Activated T-helper 1 cell treated with anti-CD3 and anti-CD28 coated beads, Interleukin-12 subunit alpha, Interleukin-12 subunit beta, Interleukin-2, Interleukin-4 antibody, amounts not matched to agents 30 ng/mL and 10 ng/mL and 1 ng/mL, durations not matched to agents 14 hours and 24 hours and 36 hours (primary cell): Measurements from ENCODE around the gene ENTPD8. TPM values are rescaled to one million over a fixed set of nuclear protein-coding genes. Genes with fewer than 3 reads are reported as not detected.
"Not testable (repeated sequence)": the region's sequence is repeated elsewhere in the genome, so short reads cannot be mapped to it uniquely, and the experiment has no call there.

Experiments
- DNase-seq: peaks from one replicate; pipeline ENCODE4 v3.0.0; 2021; ENCODE audit warnings: low spot score
- H3K27ac Mint-ChIP-seq: one replicate; pipeline ENCODE4 v1.8.0; 2021; ENCODE audit warnings: mild to moderate bottlenecking, mixed read lengths
- H3K27me3 Mint-ChIP-seq: one replicate; pipeline ENCODE4 v1.8.0; 2022; ENCODE audit warnings: mild to moderate bottlenecking, moderate library complexity, mixed read lengths; ENCODE audit not compliant: insufficient read depth
- H3K36me3 Mint-ChIP-seq: one replicate; pipeline ENCODE4 v1.8.0; 2021; ENCODE audit warnings: low read depth, mixed read lengths
- H3K4me1 Mint-ChIP-seq: one replicate; pipeline ENCODE4 v1.8.0; 2021; ENCODE audit warnings: low read depth, mixed read lengths
- H3K4me3 Mint-ChIP-seq: one replicate; pipeline ENCODE4 v1.8.0; 2021; ENCODE audit warnings: mild to moderate bottlenecking, moderate library complexity, mixed read lengths
- H3K9me3 Mint-ChIP-seq: one replicate; pipeline ENCODE4 v1.8.0; 2021; ENCODE audit warnings: mixed read lengths
- intact Hi-C: fragments of 100-400 bp; cut with micrococcal nuclease; formaldehyde crosslinking; loops from one replicate; pipeline ENCODE4 v1.15.1; 2024
- total RNA-seq: library from RNA; stranded (reverse); gene quantifications from 2 replicates; pipeline ENCODE4 v1.2.3, GENCODE V29; 2022

ENTPD8 gene
- total RNA-seq, 1 donor from 2014 or later: not detected

GRCh38 chr9:137466389-137467085 is 25.4 kb upstream of the ENTPD8 start:
- H3K4me3 Mint-ChIP-seq, H3K4me1 Mint-ChIP-seq, DNase-seq, H3K9me3 Mint-ChIP-seq, H3K27me3 Mint-ChIP-seq, intact Hi-C loops, H3K36me3 Mint-ChIP-seq: not testable (repeated sequence)
- H3K27ac Mint-ChIP-seq: peak overlapping the region; percentile 55

DNA sequence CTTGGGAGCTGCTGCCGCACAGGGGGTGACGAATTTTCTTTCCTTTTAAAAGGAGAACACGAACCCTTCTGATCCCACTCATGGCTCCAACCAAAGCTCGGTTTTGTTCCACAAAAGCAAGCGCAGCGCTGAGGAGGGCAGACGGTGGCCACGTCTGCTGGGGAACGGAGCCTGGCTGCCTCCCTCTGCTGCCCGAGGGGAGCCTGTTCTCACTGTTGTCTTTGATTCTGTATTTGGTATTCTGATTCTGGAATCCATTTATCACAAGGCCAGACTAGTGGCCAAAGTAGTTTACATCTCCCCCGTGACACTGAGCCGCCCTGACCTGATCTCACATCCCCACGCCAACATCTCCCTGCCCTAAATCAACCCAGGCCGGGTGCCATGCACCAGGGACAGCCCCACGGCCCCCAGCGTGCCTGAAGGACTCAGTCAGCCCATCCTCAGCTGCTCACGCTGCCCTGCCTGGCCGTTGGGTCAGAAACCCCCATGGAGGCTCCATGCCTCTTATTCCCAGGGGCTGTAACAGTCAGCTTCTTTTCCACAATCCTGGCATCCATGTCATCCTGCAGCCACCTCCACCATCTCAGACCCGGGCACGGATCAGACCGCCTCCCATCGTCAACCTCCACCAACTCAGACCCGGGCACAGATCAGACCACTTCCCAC is 24.7 kb upstream of the ENTPD8 start:
- Mint-ChIP-seq H3K4me3 (no peak overlapping the region), H3K9me3 (no peaks in the 10 kb centered on the region), H3K27me3 (peaks cover 6% of the 10 kb centered on the region)

GRCh38 chr9:137465000-137465719 is 24.0 kb upstream of the ENTPD8 start:
- intact Hi-C loops: no loop called here
- H3K9me3 Mint-ChIP-seq: no peaks in the 10 kb centered on the region
- H3K27ac Mint-ChIP-seq: no peak overlapping the region

More for the DNA sequence above, 24.7 kb upstream of the ENTPD8 start:
- H3K27ac Mint-ChIP-seq: peak overlapping the region; percentile 55
- H3K4me1 Mint-ChIP-seq: peaks cover 5% of the 10 kb centered on the region
- DNase-seq: no peak
- no peaks in the 10 kb centered on the region for H3K36me3 Mint-ChIP-seq
- intact Hi-C loops: no loop called here

DNA sequence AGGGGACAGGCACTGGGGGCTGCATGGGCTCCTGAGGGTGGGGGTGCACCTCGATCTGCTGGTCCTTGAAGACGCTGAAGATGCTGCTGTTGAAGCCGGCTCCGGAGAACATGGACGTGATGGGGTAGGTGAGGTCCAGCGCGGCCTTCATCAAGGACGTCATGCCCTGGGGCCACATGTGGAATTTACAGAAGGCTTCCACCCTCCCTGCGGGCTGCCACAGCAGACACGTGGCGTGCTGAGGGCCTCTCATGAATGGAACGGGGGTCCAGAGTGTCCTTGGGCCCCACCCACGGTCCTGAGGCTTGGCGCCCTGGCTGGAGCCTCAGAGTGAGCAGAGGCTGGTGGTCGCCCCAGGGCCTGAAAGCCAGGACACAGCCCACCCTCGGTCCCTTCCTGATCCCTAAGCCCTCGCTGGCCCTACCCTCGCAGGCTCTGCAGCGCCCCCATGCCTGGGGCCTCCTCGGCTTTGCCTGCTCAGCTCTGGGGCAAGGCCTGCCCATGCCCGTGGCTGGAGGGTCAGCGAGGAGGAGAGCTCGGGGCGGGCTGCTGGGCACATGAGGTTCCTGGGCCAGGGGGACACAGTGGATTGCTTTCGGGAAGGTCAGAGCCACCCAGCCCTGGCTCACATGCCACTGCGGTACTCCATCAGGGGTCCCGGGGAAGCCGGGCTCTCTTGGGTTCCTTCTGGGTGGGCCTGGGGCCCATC is 23.3 kb upstream of the ENTPD8 start:
- H3K4me3 Mint-ChIP-seq: no peak overlapping the region
- no peaks in the 10 kb centered on the region for H3K36me3 Mint-ChIP-seq
- H3K27me3 Mint-ChIP-seq: no peaks in the 10 kb centered on the region
- DNase-seq: no peak
- intact Hi-C loops: no loop called here
- no peak overlapping the region for H3K27ac Mint-ChIP-seq
- no peaks in the 10 kb centered on the region for H3K4me1 Mint-ChIP-seq
- no peaks in the 10 kb centered on the region for H3K9me3 Mint-ChIP-seq

More at GRCh38 chr9:137465000-137465719, 24.0 kb upstream of the ENTPD8 start:
- Mint-ChIP-seq H3K4me1 (no peaks in the 10 kb centered on the region), H3K4me3 (no peak overlapping the region), H3K36me3 (no peaks in the 10 kb centered on the region), H3K27me3 (peaks cover 2% of the 10 kb centered on the region)
- DNase-seq: no peak

DNA sequence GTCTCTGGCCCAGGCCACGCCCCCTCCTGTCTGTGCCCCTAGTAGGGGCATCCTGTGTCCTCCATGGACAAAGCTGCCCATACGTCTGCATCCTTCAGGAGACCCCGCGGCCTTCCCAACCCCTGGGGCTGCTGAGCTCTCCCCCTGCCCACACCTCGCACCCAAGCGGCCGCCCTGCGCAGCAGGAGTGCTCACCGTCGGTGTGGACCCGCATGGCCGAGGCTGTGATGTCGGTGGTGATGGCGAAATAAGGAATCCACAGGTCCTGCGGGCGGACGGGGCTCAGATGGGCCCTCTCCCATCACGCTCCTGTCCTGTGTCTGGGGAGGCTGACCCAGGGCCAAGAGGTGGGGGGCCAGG is 22.8 kb upstream of the ENTPD8 start:
- Mint-ChIP-seq H3K36me3 (no peaks in the 10 kb centered on the region), H3K27me3 (no peaks in the 10 kb centered on the region), H3K4me1 (no peaks in the 10 kb centered on the region), H3K4me3 (no peak overlapping the region), H3K27ac (no peak overlapping the region), H3K9me3 (no peaks in the 10 kb centered on the region)
- no peak for DNase-seq
- intact Hi-C loops: no loop called here

- DNase-seq: no peak
- Mint-ChIP-seq H3K27ac (no peak overlapping the region), H3K36me3 (no peaks in the 10 kb centered on the region), H3K4me3 (peak overlapping the region; percentile 30), H3K9me3 (no peaks in the 10 kb centered on the region), H3K4me1 (no peaks in the 10 kb centered on the region), H3K27me3 (no peaks in the 10 kb centered on the region)
- intact Hi-C loops: no loop called here
Measured at GRCh38 chr9:137462986-137463930, 22.1 kb upstream of the ENTPD8 start.

- Mint-ChIP-seq H3K36me3 (no peaks in the 10 kb centered on the region), H3K4me1 (no peaks in the 10 kb centered on the region), H3K4me3 (peak overlapping the region; percentile 30), H3K27me3 (no peaks in the 10 kb centered on the region), H3K27ac (no peak overlapping the region), H3K9me3 (no peaks in the 10 kb centered on the region)
- intact Hi-C loops: no loop called here
- DNase-seq: no peak
Measured at GRCh38 chr9:137462396-137462985, 21.3 kb upstream of the ENTPD8 start.

GRCh38 chr9:137461663-137462395 is 20.7 kb upstream of the ENTPD8 start:
- Mint-ChIP-seq H3K27ac (peak overlapping the region; percentile 63), H3K9me3 (no peaks in the 10 kb centered on the region), H3K36me3 (no peaks in the 10 kb centered on the region), H3K4me1 (no peaks in the 10 kb centered on the region), H3K27me3 (no peaks in the 10 kb centered on the region), H3K4me3 (peak overlapping the region; percentile 51)
- intact Hi-C loops: loop anchor here (1.0 to 2.0 kb wide), 2 partner anchors 9 to 31 kb away; no protein-coding TSS in a partner anchor
- DNase-seq: peak; percentile 79

DNA sequence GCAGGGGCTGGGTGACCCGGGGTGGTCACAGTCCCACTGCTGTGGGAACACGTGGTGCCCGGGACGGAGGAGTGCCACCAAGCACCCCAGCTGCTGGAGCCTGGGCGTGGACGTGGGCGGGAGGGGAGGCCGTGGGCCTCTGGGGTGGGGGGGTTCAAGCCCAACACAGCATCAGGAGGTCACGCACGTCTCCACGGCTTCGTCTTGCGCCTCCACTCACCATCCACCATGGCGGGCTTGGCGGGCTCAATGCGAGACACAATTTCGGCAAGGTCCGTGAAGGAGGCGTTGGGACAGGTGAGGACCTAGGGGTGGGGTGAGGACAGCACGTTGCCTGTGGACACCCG is 20.1 kb upstream of the ENTPD8 start:
- Mint-ChIP-seq H3K36me3 (no peaks in the 10 kb centered on the region), H3K4me3 (peak overlapping the region; percentile 51), H3K27me3 (no peaks in the 10 kb centered on the region), H3K9me3 (no peaks in the 10 kb centered on the region), H3K27ac (peak overlapping the region; percentile 40), H3K4me1 (peaks cover 3% of the 10 kb centered on the region)
- intact Hi-C loops: loop anchor here (1.0 to 2.0 kb wide), 2 partner anchors 8 to 32 kb away; no protein-coding TSS in a partner anchor
- no peak for DNase-seq

DNA sequence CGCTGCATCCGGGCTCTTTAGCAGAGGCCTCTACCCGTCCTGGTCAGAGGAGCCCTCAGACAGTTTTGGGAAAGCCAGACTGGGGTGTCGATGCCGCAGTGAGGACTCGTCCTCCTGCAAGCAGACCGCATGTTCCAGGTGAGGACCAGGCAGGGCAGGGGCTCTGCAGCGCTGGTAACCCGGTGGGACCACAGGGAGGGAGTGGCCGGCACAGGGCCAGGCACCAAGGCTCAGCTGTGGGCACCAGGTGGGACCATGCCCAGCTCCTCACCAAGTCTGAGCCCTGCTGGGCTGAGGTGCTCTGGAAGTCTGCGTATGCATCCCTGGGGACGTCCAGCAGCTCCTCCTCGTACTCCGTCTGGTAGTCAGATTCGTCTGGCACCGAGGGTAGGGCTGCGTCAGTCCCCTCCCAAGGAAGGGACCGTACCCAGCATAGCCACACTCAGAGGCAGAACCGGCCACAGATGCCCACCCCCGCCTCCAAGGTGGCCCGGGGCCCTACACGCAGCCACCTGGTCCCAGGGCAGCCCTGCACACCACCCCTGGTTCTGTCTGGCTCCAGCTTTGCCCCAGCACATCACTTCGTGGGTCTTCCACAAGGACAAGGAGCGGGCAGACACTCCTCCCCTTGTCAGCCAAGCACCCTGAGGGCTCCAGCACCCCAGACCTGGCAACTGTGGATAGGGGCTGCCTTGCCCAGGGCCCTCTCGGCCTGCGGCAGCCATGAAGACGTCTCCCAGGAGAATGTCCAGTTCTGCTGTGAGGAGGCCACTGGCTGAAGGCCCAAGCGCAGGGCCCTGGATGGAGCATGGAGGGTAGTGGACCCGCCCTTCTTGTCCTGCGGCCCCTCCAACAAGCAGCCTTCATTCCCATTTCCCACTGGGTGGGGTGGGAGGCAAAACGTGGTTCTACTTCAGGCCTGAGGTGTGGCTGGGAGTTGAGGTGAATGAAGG is 19.5 kb upstream of the ENTPD8 start:
- H3K36me3 Mint-ChIP-seq: peaks cover 3% of the 10 kb centered on the region
- peak overlapping the region; percentile 40 for H3K27ac Mint-ChIP-seq
- intact Hi-C loops: loop anchor here (1.0 to 2.0 kb wide), 2 partner anchors 7 to 32 kb away; no protein-coding TSS in a partner anchor
- H3K4me3 Mint-ChIP-seq: peak overlapping the region; percentile 51
- H3K9me3 Mint-ChIP-seq: no peaks in the 10 kb centered on the region
- DNase-seq: no peak
- no peaks in the 10 kb centered on the region for H3K27me3 Mint-ChIP-seq
- peaks cover 9% of the 10 kb centered on the region for H3K4me1 Mint-ChIP-seq
